Astrocyte of the cerebellum (primary cell): ENCODE data around the gene GZF1.

Source experiments
- DNase-seq: peaks from one replicate; pipeline ENCODE4 v3.0.0-alpha.2; 2011; ENCODE audit warnings: low read depth
- H3K4me3 ChIP-seq: 2 replicates; pipeline ENCODE4 v1.5.1; 2011; ENCODE audit warnings: mild to moderate bottlenecking, low read depth, low read length, moderate library complexity
- CTCF ChIP-seq: IDR thresholded peaks from 2 replicates; pipeline ENCODE4 v1.5.1; 2012; ENCODE audit warnings: low read length, low read depth, moderate library complexity, mild to moderate bottlenecking; ENCODE audit errors: missing control alignments
- in situ Hi-C: cut with HindIII; loops from 2 replicates; pipeline ENCODE4 v1.10.0; 2017; ENCODE audit warnings: low sequenced_read_pairs

GZF1 gene

GRCh38 chr20:23387118-23387443 is 25.1 kb downstream of the GZF1 start:
- H3K4me3 ChIP-seq: no peak overlapping the region
- no peak for DNase-seq
- in situ Hi-C loops: no loop called here
- TF ChIP-seq CTCF: no peak

GRCh38 chr20:23390091-23390774 is 28.3 kb downstream of the GZF1 start:
- no peak for TF ChIP-seq CTCF
- DNase-seq: no peak
- no peak overlapping the region for H3K4me3 ChIP-seq
- in situ Hi-C loops: no loop called here

GRCh38 chr20:23391707-23392310 is 29.8 kb downstream of the GZF1 start:
- no peak for TF ChIP-seq CTCF
- in situ Hi-C loops: no loop called here
- DNase-seq: no peak
- H3K4me3 ChIP-seq: no peak overlapping the region

GRCh38 chr20:23393996-23394775 is 32.2 kb downstream of the GZF1 start:
- in situ Hi-C loops: no loop called here
- DNase-seq: no peak
- no peak overlapping the region for H3K4me3 ChIP-seq
- TF ChIP-seq CTCF: no peak

- no peak for DNase-seq
- no peak for TF ChIP-seq CTCF
- no peak overlapping the region for H3K4me3 ChIP-seq
- in situ Hi-C loops: no loop called here
Observed at GRCh38 chr20:23396950-23397627, 35.1 kb downstream of the GZF1 start.

- in situ Hi-C loops: no loop called here
- no peak overlapping the region for H3K4me3 ChIP-seq
- DNase-seq: no peak
- no peak for TF ChIP-seq CTCF
Observed at GRCh38 chr20:23397961-23398360, 36.0 kb downstream of the GZF1 start.
